Measurements from ENCODE around the gene PIGH. TPM values are rescaled to one million over a fixed set of nuclear protein-coding genes. Genes with fewer than 3 reads are reported as not detected.
A peak's percentile ranks its signal among the peaks of the same experiment; 100 is the strongest.
"Not testable (repeated sequence)": the region's sequence is repeated elsewhere in the genome, so short reads cannot be mapped to it uniquely, and the experiment has no call there.

Gene PIGH
- total RNA-seq, 1 donor from 2014 or later, result 21.8 TPM

GRCh38 chr14:67600562-67600974, 500 bp upstream of the PIGH start:
- H3K9me3 Mint-ChIP-seq; H3K27me3 Mint-ChIP-seq (ENCODE audit: low read depth); DNase-seq (ENCODE audit: low spot score); H3K36me3 Mint-ChIP-seq (ENCODE audit: low read depth): not testable (repeated sequence)
- peaks cover 15% of the 10 kb centered on the region for H3K4me1 Mint-ChIP-seq (ENCODE audit: low read depth)
- peak overlapping the region; percentile 92 for H3K4me3 Mint-ChIP-seq (ENCODE audit: low read depth)
- intact Hi-C loops (cut with micrococcal nuclease), result loop anchor here (5.0 kb wide), 1 partner anchor 217 kb away; the partner anchor contains the start of genes RAD51B and ZFYVE26
- peak overlapping the region; percentile 91 for H3K27ac Mint-ChIP-seq

GRCh38 chr14:67595392-67595791, 4.7 kb downstream of the PIGH start:
- Mint-ChIP-seq H3K36me3 (ENCODE audit: low read depth) (peaks cover 26% of the 10 kb centered on the region), H3K4me1 (ENCODE audit: low read depth) (peaks cover 16% of the 10 kb centered on the region), H3K4me3 (ENCODE audit: low read depth) (no peak overlapping the region), H3K27me3 (ENCODE audit: low read depth) (no peaks in the 10 kb centered on the region), H3K9me3 (no peaks in the 10 kb centered on the region), H3K27ac (no peak overlapping the region)
- intact Hi-C loops (cut with micrococcal nuclease), result no loop called here
- no peak for DNase-seq (ENCODE audit: low spot score)

GRCh38 chr14:67593650-67594049, 6.4 kb downstream of the PIGH start:
- H3K36me3 Mint-ChIP-seq (ENCODE audit: low read depth), result peaks cover 32% of the 10 kb centered on the region
- H3K27ac Mint-ChIP-seq; H3K4me1 Mint-ChIP-seq (ENCODE audit: low read depth); H3K4me3 Mint-ChIP-seq (ENCODE audit: low read depth); H3K9me3 Mint-ChIP-seq; intact Hi-C loops (cut with micrococcal nuclease); DNase-seq (ENCODE audit: low spot score); H3K27me3 Mint-ChIP-seq (ENCODE audit: low read depth): not testable (repeated sequence)

GRCh38 chr14:67589204-67589770, 10.8 kb downstream of the PIGH start:
- Mint-ChIP-seq H3K27me3 (ENCODE audit: low read depth) (no peaks in the 10 kb centered on the region), H3K27ac (no peak overlapping the region), H3K36me3 (ENCODE audit: low read depth) (peaks cover 27% of the 10 kb centered on the region), H3K4me1 (ENCODE audit: low read depth) (no peaks in the 10 kb centered on the region), H3K9me3 (no peaks in the 10 kb centered on the region), H3K4me3 (ENCODE audit: low read depth) (no peak overlapping the region)
- intact Hi-C loops (cut with micrococcal nuclease), result no loop called here
- no peak for DNase-seq (ENCODE audit: low spot score)

- Mint-ChIP-seq H3K27me3 (ENCODE audit: low read depth) (no peaks in the 10 kb centered on the region), H3K4me1 (ENCODE audit: low read depth) (peaks cover 3% of the 10 kb centered on the region), H3K27ac (no peak overlapping the region), H3K4me3 (ENCODE audit: low read depth) (no peak overlapping the region), H3K9me3 (no peaks in the 10 kb centered on the region), H3K36me3 (ENCODE audit: low read depth) (peaks cover 17% of the 10 kb centered on the region)
- DNase-seq (ENCODE audit: low spot score), result no peak
- intact Hi-C loops (cut with micrococcal nuclease), result no loop called here
These were observed 13.7 kb downstream of the PIGH start for GRCh38 chr14:67586369-67586768.

GRCh38 chr14:67584978-67585377, 15.1 kb downstream of the PIGH start:
- Mint-ChIP-seq H3K4me1 (ENCODE audit: low read depth) (peaks cover 3% of the 10 kb centered on the region), H3K27ac (no peak overlapping the region)
- intact Hi-C loops (cut with micrococcal nuclease), result loop anchor here (1.0 kb wide), 1 partner anchor 119 kb away; no protein-coding TSS in a partner anchor

GRCh38 chr14:67583711-67584644, 16.1 kb downstream of the PIGH start:
- intact Hi-C loops (cut with micrococcal nuclease), result loop anchor here (1.0 kb wide), 1 partner anchor 120 kb away; no protein-coding TSS in a partner anchor
- H3K9me3 Mint-ChIP-seq, result no peaks in the 10 kb centered on the region
- H3K36me3 Mint-ChIP-seq (ENCODE audit: low read depth), result peaks cover 10% of the 10 kb centered on the region
- H3K27me3 Mint-ChIP-seq (ENCODE audit: low read depth), result no peaks in the 10 kb centered on the region
- no peak overlapping the region for H3K27ac Mint-ChIP-seq
- DNase-seq (ENCODE audit: low spot score), result no peak
- H3K4me1 Mint-ChIP-seq (ENCODE audit: low read depth), result peaks cover 3% of the 10 kb centered on the region
- H3K4me3 Mint-ChIP-seq (ENCODE audit: low read depth), result no peak overlapping the region

More at GRCh38 chr14:67584978-67585377, 15.1 kb downstream of the PIGH start:
- no peaks in the 10 kb centered on the region for H3K9me3 Mint-ChIP-seq
- DNase-seq (ENCODE audit: low spot score), result no peak
- peaks cover 12% of the 10 kb centered on the region for H3K36me3 Mint-ChIP-seq (ENCODE audit: low read depth)
- H3K4me3 Mint-ChIP-seq (ENCODE audit: low read depth), result no peak overlapping the region
- no peaks in the 10 kb centered on the region for H3K27me3 Mint-ChIP-seq (ENCODE audit: low read depth)

- intact Hi-C loops (cut with micrococcal nuclease), result no loop called here
- Mint-ChIP-seq H3K4me1 (ENCODE audit: low read depth) (peaks cover 3% of the 10 kb centered on the region), H3K27me3 (ENCODE audit: low read depth) (no peaks in the 10 kb centered on the region), H3K27ac (no peak overlapping the region), H3K4me3 (ENCODE audit: low read depth) (no peak overlapping the region), H3K9me3 (no peaks in the 10 kb centered on the region), H3K36me3 (ENCODE audit: low read depth) (no peaks in the 10 kb centered on the region)
- no peak for DNase-seq (ENCODE audit: low spot score)
These were observed 18.0 kb downstream of the PIGH start for GRCh38 chr14:67582061-67582460.

- H3K27ac Mint-ChIP-seq, result no peak overlapping the region
- no peaks in the 10 kb centered on the region for H3K36me3 Mint-ChIP-seq (ENCODE audit: low read depth)
- peaks cover 3% of the 10 kb centered on the region for H3K4me1 Mint-ChIP-seq (ENCODE audit: low read depth)
- H3K4me3 Mint-ChIP-seq (ENCODE audit: low read depth), result no peak overlapping the region
- no peak for DNase-seq (ENCODE audit: low spot score)
- intact Hi-C loops (cut with micrococcal nuclease), result no loop called here
- no peaks in the 10 kb centered on the region for H3K9me3 Mint-ChIP-seq
- H3K27me3 Mint-ChIP-seq (ENCODE audit: low read depth), result no peaks in the 10 kb centered on the region
These were observed 18.4 kb downstream of the PIGH start for GRCh38 chr14:67581643-67582042.

- intact Hi-C loops (cut with micrococcal nuclease), result no loop called here
- DNase-seq (ENCODE audit: low spot score), result no peak
- Mint-ChIP-seq H3K27ac (no peak overlapping the region), H3K27me3 (ENCODE audit: low read depth) (no peaks in the 10 kb centered on the region), H3K4me3 (ENCODE audit: low read depth) (no peak overlapping the region), H3K4me1 (ENCODE audit: low read depth) (peaks cover 3% of the 10 kb centered on the region), H3K36me3 (ENCODE audit: low read depth) (no peaks in the 10 kb centered on the region), H3K9me3 (no peaks in the 10 kb centered on the region)
These were observed 19.5 kb downstream of the PIGH start for GRCh38 chr14:67580336-67581171.

- Mint-ChIP-seq H3K27ac (no peak overlapping the region), H3K27me3 (ENCODE audit: low read depth) (no peaks in the 10 kb centered on the region), H3K4me1 (ENCODE audit: low read depth) (peaks cover 3% of the 10 kb centered on the region), H3K4me3 (ENCODE audit: low read depth) (no peak overlapping the region), H3K9me3 (no peaks in the 10 kb centered on the region), H3K36me3 (ENCODE audit: low read depth) (no peaks in the 10 kb centered on the region)
- intact Hi-C loops (cut with micrococcal nuclease), result no loop called here
- no peak for DNase-seq (ENCODE audit: low spot score)
These were observed 20.4 kb downstream of the PIGH start for GRCh38 chr14:67579636-67580035.

- no peak for DNase-seq (ENCODE audit: low spot score)
- no peaks in the 10 kb centered on the region for H3K9me3 Mint-ChIP-seq
- intact Hi-C loops (cut with micrococcal nuclease), result no loop called here
- H3K4me1 Mint-ChIP-seq (ENCODE audit: low read depth), result peaks cover 3% of the 10 kb centered on the region
- H3K4me3 Mint-ChIP-seq (ENCODE audit: low read depth), result no peak overlapping the region
- H3K27me3 Mint-ChIP-seq (ENCODE audit: low read depth), result no peaks in the 10 kb centered on the region
- no peaks in the 10 kb centered on the region for H3K36me3 Mint-ChIP-seq (ENCODE audit: low read depth)
- no peak overlapping the region for H3K27ac Mint-ChIP-seq
These were observed 21.0 kb downstream of the PIGH start for GRCh38 chr14:67579040-67579439.

Measured in activated T-helper 2 cell treated with anti-CD3 and anti-CD28 coated beads, Interferon-gamma antibody, Interleukin-2, Interleukin-4, amounts not matched to agents 10 μg/mL and 5 μg/mL and 100 μg/mL, durations not matched to agents 14 hours and 24 hours and 36 hours (primary cell).